HG02759 (cell line): ENCODE measurements around the gene ZNF581.

Source experiments
- ATAC-seq: cut with Tn5 transposase; IDR thresholded peaks from one replicate; pipeline ENCODE4 v1.9.1; 2021; ENCODE audit warnings: mild to moderate bottlenecking, moderate library complexity; ENCODE audit not compliant: unreplicated experiment

ZNF581 gene

GRCh38 chr19:55625004-55625326 is 18.5 kb upstream of the ZNF581 start:
- ATAC-seq, result no peak

- no peak for ATAC-seq
Observed at GRCh38 chr19:55626350-55626749, 17.1 kb upstream of the ZNF581 start.

- no peak for ATAC-seq
Observed at GRCh38 chr19:55632463-55632834, 11.0 kb upstream of the ZNF581 start.

- no peak for ATAC-seq
Observed at GRCh38 chr19:55633861-55634260, 9.6 kb upstream of the ZNF581 start.

GRCh38 chr19:55635334-55635717 is 8.1 kb upstream of the ZNF581 start:
- ATAC-seq, result no peak

- ATAC-seq, result no peak
Observed at GRCh38 chr19:55635856-55636440, 7.5 kb upstream of the ZNF581 start.

- ATAC-seq, result no peak
Observed at GRCh38 chr19:55636723-55637122, 6.7 kb upstream of the ZNF581 start.

GRCh38 chr19:55637534-55637933 is 5.9 kb upstream of the ZNF581 start:
- no peak for ATAC-seq

GRCh38 chr19:55638864-55639359 is 4.5 kb upstream of the ZNF581 start:
- ATAC-seq, result no peak

GRCh38 chr19:55640043-55640576 is 3.3 kb upstream of the ZNF581 start:
- ATAC-seq, result no peak

- peak; percentile 41 for ATAC-seq
Observed at GRCh38 chr19:55640577-55641425, 2.6 kb upstream of the ZNF581 start, which contains the start of gene ZNF580. Gene ZNF580, plus strand, starts transcription at chr19:55641002. Its CDS starts 1,507 bp downstream, at chr19:55642509.

GRCh38 chr19:55641426-55642152 is 1.9 kb upstream of the ZNF581 start:
- ATAC-seq, result no peak

- ATAC-seq, result no peak
Observed at GRCh38 chr19:55642153-55643002, 1.1 kb upstream of the ZNF581 start.

- ATAC-seq, result no peak
Observed at GRCh38 chr19:55643887-55644176, 383 bp downstream of the ZNF581 start.

- ATAC-seq, result no peak
Observed at GRCh38 chr19:55644191-55644833, 863 bp downstream of the ZNF581 start.

GRCh38 chr19:55644842-55645511 is 1.5 kb downstream of the ZNF581 start:
- no peak for ATAC-seq

GRCh38 chr19:55645512-55645881 is 2.0 kb downstream of the ZNF581 start:
- no peak for ATAC-seq

GRCh38 chr19:55646889-55647731 is 3.7 kb downstream of the ZNF581 start:
- no peak for ATAC-seq
